SU-DHL-6 (cell line): ENCODE measurements around the gene MITD1.

Experiments used
- H2AFZ ChIP-seq: fragments of 200-600 bp; sonication (generic); 2 replicates; pipeline ENCODE4 v1.6.1; 2014; ENCODE audit warnings: low read depth, mild to moderate bottlenecking, moderate library complexity, mixed read lengths, antibody characterized with exemption, low read length; ENCODE audit not compliant: severe bottlenecking
- H3F3A ChIP-seq: fragments of 200-600 bp; shearing (Covaris generic); 2 replicates; pipeline ENCODE4 v1.6.0; 2016; ENCODE audit warnings: antibody characterized with exemption, mild to moderate bottlenecking; ENCODE audit not compliant: insufficient read depth
- H3K27ac ChIP-seq: fragments of 200-600 bp; sonication (generic); 2 replicates; pipeline ENCODE4 v1.5.1; 2016; ENCODE audit warnings: low read depth, mild to moderate bottlenecking, low read length, moderate library complexity, mixed read lengths
- H3K27me3 ChIP-seq: fragments of 200-600 bp; sonication (generic), shearing (Covaris generic); 2 replicates; pipeline ENCODE4 v1.6.0; 2014; ENCODE audit warnings: mild to moderate bottlenecking, low read length
- H3K36me3 ChIP-seq: fragments of 200-600 bp; sonication (generic); 2 replicates; pipeline ENCODE4 v1.6.1; 2014; ENCODE audit warnings: mild to moderate bottlenecking, low read length, mixed read lengths
- H3K4me2 ChIP-seq: fragments of 300-600, 200-600 bp; shearing (Covaris generic), sonication (generic); 2 replicates; pipeline ENCODE4 v1.6.0; 2014; ENCODE audit warnings: low read length, low read depth, mild to moderate bottlenecking; ENCODE audit not compliant: poor library complexity, severe bottlenecking
- H3K4me3 ChIP-seq: fragments of 200-600 bp; sonication (generic); 2 replicates; pipeline ENCODE4 v1.5.1; 2014; ENCODE audit warnings: antibody characterized with exemption, low read length, mild to moderate bottlenecking, mixed read lengths; ENCODE audit not compliant: insufficient read depth, poor library complexity, severe bottlenecking
- H3K79me2 ChIP-seq: fragments of 200-600 bp; sonication (generic); 2 replicates; pipeline ENCODE4 v1.6.1; 2014; ENCODE audit warnings: mild to moderate bottlenecking, low read length, moderate library complexity; ENCODE audit not compliant: insufficient read depth
- H3K9ac ChIP-seq: fragments of 200-600 bp; sonication (generic); 2 replicates; pipeline ENCODE4 v1.7.0; 2014; ENCODE audit warnings: mild to moderate bottlenecking, low read length
- H3K9me2 ChIP-seq: fragments of 200-600 bp; sonication (generic); replicated peaks from 2 replicates; pipeline ENCODE4 v1.6.1; 2014; ENCODE audit warnings: low read length; ENCODE audit not compliant: insufficient read depth
- H3K9me3 ChIP-seq: fragments of 200-600 bp; sonication (generic); 2 replicates; pipeline ENCODE4 v1.6.1; 2014; ENCODE audit warnings: low read length, mixed read lengths; ENCODE audit not compliant: insufficient read depth
- H4K20me1 ChIP-seq: fragments of 200-600 bp; sonication (generic); 2 replicates; pipeline ENCODE4 v1.6.1; 2014; ENCODE audit warnings: low read depth, mild to moderate bottlenecking, antibody characterized with exemption, low read length, moderate library complexity, mixed read lengths
- CTCF ChIP-seq: fragments of 200-600 bp; sonication (generic); IDR thresholded peaks from one replicate; pipeline ENCODE4 v1.5.1; 2017; ENCODE audit warnings: antibody characterized with exemption, mild to moderate bottlenecking, low read length, moderate library complexity; ENCODE audit not compliant: insufficient read depth, poor library complexity, severe bottlenecking
- EZH2phosphoT487 ChIP-seq: fragments of 200-600 bp; sonication (generic), shearing (Covaris generic); conservative IDR thresholded peaks from 2 replicates; pipeline ENCODE4 v1.6.1; 2018; ENCODE audit warnings: mild to moderate bottlenecking, antibody characterized with exemption, low read length, moderate library complexity, mixed read lengths

The MITD1 gene

GRCh38 chr2:99127981-99128380, 52.9 kb downstream of the MITD1 start:
- no peak overlapping the region for H2AFZ ChIP-seq
- H3K36me3 ChIP-seq: no peaks in the 10 kb centered on the region
- H3K4me3 ChIP-seq: no peak overlapping the region
- no peaks in the 10 kb centered on the region for H4K20me1 ChIP-seq
- no peaks in the 10 kb centered on the region for H3K79me2 ChIP-seq
- H3K27me3 ChIP-seq: no peaks in the 10 kb centered on the region
- H3K9me3 ChIP-seq: no peaks in the 10 kb centered on the region
- H3F3A ChIP-seq: no peaks in the 10 kb centered on the region
- H3K9ac ChIP-seq: no peak overlapping the region
- no peak overlapping the region for H3K27ac ChIP-seq
- no peaks in the 10 kb centered on the region for H3K9me2 ChIP-seq
- no peak overlapping the region for H3K4me2 ChIP-seq
- TF ChIP-seq CTCF (no peak), EZH2phosphoT487 (no peak)
